Esophagus squamous epithelium (tissue), 5 donors: Measurements from ENCODE around the gene ELFN2. TPM values are rescaled to one million over a fixed set of nuclear protein-coding genes. Genes with fewer than 3 reads are reported as not detected.

ENCODE experiments used
- DNase-seq: peaks from one replicate; lab custom pipeline; 2025; lab: John Stamatoyannopoulos, UW
- H3K27ac ChIP-seq, 4 donors: fragments of 200-600 bp; sonication (generic); one replicate each; pipeline ENCODE4 v1.5.1; 2016 to 2019; ENCODE audit warnings: mild to moderate bottlenecking in 1 of 4
- H3K27me3 ChIP-seq, 4 donors: fragments of 200-600 bp; sonication (generic); 1 replicate in 3 of 4; 2 replicates in 1 of 4; pipeline versions ENCODE4 v1.5.1 to v1.6.0; 2017 to 2021; ENCODE audit warnings: antibody characterized with exemption in 1 of 4
- H3K36me3 ChIP-seq, 3 donors: fragments of 200-600 bp; sonication (generic); one replicate each; pipeline ENCODE4 v1.5.1; 2016 to 2019
- H3K4me1 ChIP-seq, 3 donors: fragments of 200-600 bp; sonication (generic); one replicate each; pipeline ENCODE4 v1.5.1; 2017 to 2019
- H3K4me3 ChIP-seq, 4 donors: fragments of 200-600 bp; sonication (generic); 1 replicate in 3 of 4; 2 replicates in 1 of 4; pipeline ENCODE4 v1.5.1; 2016 to 2019; ENCODE audit warnings: mild to moderate bottlenecking in 2 of 4, moderate library complexity in 1 of 4
- H3K9me3 ChIP-seq, 3 donors: fragments of 200-600 bp; sonication (generic); one replicate each; pipeline ENCODE4 v1.5.1; 2016 to 2019
- POLR2A ChIP-seq, 4 donors: fragments of 450-650 bp; IDR thresholded peaks; one replicate each; pipeline ENCODE4 v1.6.1; 2017; ENCODE audit warnings: antibody characterized with exemption in 4 of 4, mild to moderate bottlenecking in 4 of 4, moderate library complexity in 3 of 4
- WGBS, 2 donors: methylation state at CpG; one replicate each; pipeline ENCODE4 v1.1.5; 2018; 5-methylcytosine and 5-hydroxymethylcytosine counted together
- intact Hi-C: fragments of 100-400 bp; cut with DNase I; formaldehyde crosslinking; loops from one replicate; pipeline ENCODE4 v1.15.0; 2022
- total RNA-seq, 4 donors: library from RNA; depleted of rRNA; stranded (reverse); fragments of >200 nt; gene quantifications; one replicate each; pipeline ENCODE4 v1.1.0, GENCODE V29; 2016
- TF ChIP-seq, protein P1 (sequence below), 6 experiments: fragments of 450-650 bp in 4 of 6; fragments of 200-600 bp in 2 of 6; sonication (generic) in 2 of 6; IDR thresholded peaks; one replicate each; pipeline ENCODE4 v1.5.1; 2016 to 2019; ENCODE audit warnings: antibody characterized with exemption in 6 of 6, mild to moderate bottlenecking in 4 of 6, moderate library complexity in 4 of 6
- donor health status: DM: yes; HTN: yes; CAD: no.

The ELFN2 gene
- total RNA-seq, 4 donors from 2014 or later = not detected

DNA sequence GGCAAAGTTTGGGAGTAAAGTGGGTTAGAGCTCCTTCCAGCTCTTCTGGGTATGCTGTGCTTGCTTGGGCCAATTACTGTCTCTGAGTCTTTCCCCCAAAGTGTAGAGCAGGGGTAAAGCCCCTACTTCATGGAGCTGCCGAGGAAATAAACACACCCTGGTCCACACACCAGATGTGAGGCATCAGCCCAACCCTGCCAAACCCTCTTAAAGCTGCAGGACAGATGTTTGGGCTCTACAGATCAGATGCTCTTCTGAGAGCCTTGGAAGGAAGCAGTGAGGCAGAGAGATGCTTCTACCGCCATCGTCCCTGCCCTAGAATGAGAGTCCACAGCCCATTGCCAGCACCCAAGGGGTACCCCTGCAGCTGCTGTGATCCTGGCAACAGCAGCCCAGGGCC is 64.7 kb downstream of the ELFN2 start:
- intact Hi-C loops = no loop called here
- 60 to 61% methylated on average over 1 to 3 of the region's 3 CpGs for WGBS, 2 donors
- H3K27me3 ChIP-seq = peaks cover 0 to 36% (median 0%) of the 10 kb centered on the region in 4 donors
- DNase-seq = no peak
- H3K4me1 ChIP-seq = no peaks in the 10 kb centered on the region
- no peaks in the 10 kb centered on the region for H3K36me3 ChIP-seq
- no peaks in the 10 kb centered on the region for H3K9me3 ChIP-seq
- H3K27ac ChIP-seq = no peak overlapping the region
- no peak overlapping the region for H3K4me3 ChIP-seq
- no peak for TF ChIP-seq POLR2A (IDR thresholded peaks at IDR 0.05)
- TF ChIP-seq, protein P1, sequence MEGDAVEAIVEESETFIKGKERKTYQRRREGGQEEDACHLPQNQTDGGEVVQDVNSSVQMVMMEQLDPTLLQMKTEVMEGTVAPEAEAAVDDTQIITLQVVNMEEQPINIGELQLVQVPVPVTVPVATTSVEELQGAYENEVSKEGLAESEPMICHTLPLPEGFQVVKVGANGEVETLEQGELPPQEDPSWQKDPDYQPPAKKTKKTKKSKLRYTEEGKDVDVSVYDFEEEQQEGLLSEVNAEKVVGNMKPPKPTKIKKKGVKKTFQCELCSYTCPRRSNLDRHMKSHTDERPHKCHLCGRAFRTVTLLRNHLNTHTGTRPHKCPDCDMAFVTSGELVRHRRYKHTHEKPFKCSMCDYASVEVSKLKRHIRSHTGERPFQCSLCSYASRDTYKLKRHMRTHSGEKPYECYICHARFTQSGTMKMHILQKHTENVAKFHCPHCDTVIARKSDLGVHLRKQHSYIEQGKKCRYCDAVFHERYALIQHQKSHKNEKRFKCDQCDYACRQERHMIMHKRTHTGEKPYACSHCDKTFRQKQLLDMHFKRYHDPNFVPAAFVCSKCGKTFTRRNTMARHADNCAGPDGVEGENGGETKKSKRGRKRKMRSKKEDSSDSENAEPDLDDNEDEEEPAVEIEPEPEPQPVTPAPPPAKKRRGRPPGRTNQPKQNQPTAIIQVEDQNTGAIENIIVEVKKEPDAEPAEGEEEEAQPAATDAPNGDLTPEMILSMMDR (IDR thresholded peaks at IDR 0.05) = no peak

DNA sequence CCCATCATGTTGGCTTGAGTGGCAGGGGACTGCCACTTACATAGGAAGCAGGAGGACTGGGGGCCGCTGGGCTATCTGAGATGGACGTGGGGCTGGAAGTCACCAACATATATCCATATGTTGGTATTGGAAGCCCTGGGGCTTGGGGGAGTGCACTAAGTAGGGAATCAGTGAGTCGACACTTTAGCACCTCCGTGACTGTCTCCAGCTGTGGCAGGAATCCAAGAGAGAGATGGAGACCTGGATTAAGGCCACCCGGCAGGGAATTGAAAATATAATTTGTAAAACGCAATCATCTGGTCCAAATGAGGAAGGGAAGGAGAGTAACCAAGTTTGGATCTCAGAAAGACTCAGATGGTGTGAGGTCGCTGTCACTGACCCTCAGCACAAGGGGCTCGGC is 68.4 kb downstream of the ELFN2 start:
- intact Hi-C loops = no loop called here
- H3K36me3 ChIP-seq = no peaks in the 10 kb centered on the region
- peaks cover 0 to 73% (median 0%) of the 10 kb centered on the region in 4 donors for H3K27me3 ChIP-seq
- no peaks in the 10 kb centered on the region for H3K9me3 ChIP-seq
- WGBS, 2 donors = 52 to 75% methylated on average over 8 of the region's 8 CpGs
- TF ChIP-seq POLR2A (IDR thresholded peaks at IDR 0.05) = no peak
- TF ChIP-seq, protein P1 (IDR thresholded peaks at IDR 0.05) = no peak
- H3K4me3 ChIP-seq = no peak overlapping the region
- DNase-seq = no peak
- no peaks in the 10 kb centered on the region for H3K4me1 ChIP-seq
- no peak overlapping the region for H3K27ac ChIP-seq

DNA sequence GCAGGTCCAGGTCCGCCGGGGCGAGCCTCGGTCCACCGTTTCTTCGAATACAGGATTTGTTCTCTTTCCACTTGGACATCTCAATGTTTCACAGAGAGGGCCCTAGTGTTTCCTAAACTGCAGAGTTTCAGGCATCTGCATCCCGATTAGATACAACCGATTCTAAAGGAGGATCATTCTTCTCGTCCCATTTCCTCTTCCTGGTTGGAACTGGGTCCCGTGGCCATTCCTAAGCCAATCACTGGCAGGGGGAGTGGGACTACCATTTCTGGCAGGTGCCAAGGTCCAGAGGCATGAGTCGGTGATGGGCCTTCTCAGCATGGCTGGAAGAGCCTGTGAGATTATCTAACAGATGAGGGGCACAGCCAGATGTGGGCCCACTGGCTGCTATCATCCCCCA is 68.9 kb downstream of the ELFN2 start:
- WGBS, 2 donors = 82 to 93% methylated on average over 9 to 10 of the region's 11 CpGs
- no peak overlapping the region for H3K4me3 ChIP-seq
- H3K36me3 ChIP-seq = no peaks in the 10 kb centered on the region
- H3K9me3 ChIP-seq = no peaks in the 10 kb centered on the region
- DNase-seq = no peak
- no peak overlapping the region for H3K27ac ChIP-seq
- intact Hi-C loops = no loop called here
- H3K4me1 ChIP-seq = no peaks in the 10 kb centered on the region
- H3K27me3 ChIP-seq = peaks cover 0 to 72% (median 0%) of the 10 kb centered on the region in 4 donors
- no peak for TF ChIP-seq POLR2A (IDR thresholded peaks at IDR 0.05)
- TF ChIP-seq, protein P1 (IDR thresholded peaks at IDR 0.05) = no peak

DNA sequence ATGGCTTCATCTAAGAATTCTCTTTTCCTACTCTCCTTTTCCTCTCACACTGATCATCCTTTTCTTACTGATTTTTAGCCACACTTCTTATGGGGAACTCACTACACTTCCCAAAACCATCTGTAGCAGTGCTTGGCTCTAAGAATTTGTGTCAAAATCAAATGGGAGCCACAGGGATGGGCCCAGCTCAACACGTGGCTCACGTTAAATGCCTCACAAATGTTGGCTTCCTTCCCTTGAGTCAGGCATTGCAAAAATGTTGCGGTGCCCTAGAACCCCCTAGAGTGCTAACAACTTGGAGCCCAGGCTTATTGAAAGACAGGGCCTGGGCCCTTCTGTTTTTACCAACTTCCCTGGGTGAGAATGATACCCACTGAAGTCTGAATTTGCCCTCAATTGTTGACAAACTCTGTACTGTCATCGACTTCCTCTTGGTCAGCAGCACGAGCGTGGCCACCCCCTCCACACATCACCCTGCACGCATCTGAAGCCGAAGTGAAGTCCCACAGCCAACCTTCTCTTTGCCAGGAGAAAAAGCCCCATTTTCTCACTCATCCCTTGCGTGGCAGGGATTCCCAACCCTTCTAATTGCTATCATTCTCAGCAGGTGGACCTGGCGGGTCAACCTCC is 69.7 kb downstream of the ELFN2 start:
- WGBS, 2 donors = 79 to 81% methylated on average over 7 to 10 of the region's 10 CpGs

DNA sequence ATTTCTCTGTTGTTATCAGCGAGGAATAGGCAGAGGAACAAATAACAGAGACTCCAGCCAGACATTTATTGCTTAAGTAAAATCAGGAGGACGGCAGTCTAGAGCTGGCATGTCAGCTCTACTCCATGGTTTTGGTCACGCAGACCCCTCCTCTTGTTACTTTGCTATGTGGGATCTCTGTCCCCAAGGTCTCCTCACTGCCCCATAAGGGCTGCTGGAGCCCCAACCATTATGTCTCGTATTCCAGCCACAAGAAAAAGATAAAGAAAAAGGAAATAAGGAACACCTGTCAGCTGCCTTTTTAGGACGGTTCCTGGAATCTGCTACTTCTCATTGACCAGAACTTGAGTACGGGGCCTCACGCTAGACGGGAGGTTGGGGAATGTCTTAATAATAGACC is 70.4 kb downstream of the ELFN2 start:
- WGBS, 2 donors = 67 to 73% methylated on average over 8 of the region's 8 CpGs
- Histone ChIP-seq H3K36me3 (no peaks in the 10 kb centered on the region), H3K4me1 (no peaks in the 10 kb centered on the region), H3K4me3 (no peak overlapping the region), H3K9me3 (no peaks in the 10 kb centered on the region), H3K27me3 (peaks cover 0 to 85% (median 0%) of the 10 kb centered on the region in 4 donors), H3K27ac (no peak overlapping the region)
- DNase-seq = no peak
- intact Hi-C loops = no loop called here
- TF ChIP-seq POLR2A (IDR thresholded peaks at IDR 0.05) = no peak
- TF ChIP-seq, protein P1 (IDR thresholded peaks at IDR 0.05) = no peak

More for the DNA sequence above, 69.7 kb downstream of the ELFN2 start:
- Histone ChIP-seq H3K27ac (no peak overlapping the region), H3K36me3 (no peaks in the 10 kb centered on the region), H3K4me1 (no peaks in the 10 kb centered on the region), H3K4me3 (no peak overlapping the region), H3K27me3 (peaks cover 0 to 80% (median 0%) of the 10 kb centered on the region in 4 donors), H3K9me3 (no peaks in the 10 kb centered on the region)
- DNase-seq = no peak
- TF ChIP-seq, protein P1 (IDR thresholded peaks at IDR 0.05) = no peak
- no peak for TF ChIP-seq POLR2A (IDR thresholded peaks at IDR 0.05)
- intact Hi-C loops = no loop called here
